ENCODE results near the gene ALG11. TPM values are rescaled to one million over a fixed set of nuclear protein-coding genes. Genes with fewer than 3 reads are reported as not detected.

The ALG11 gene
- total RNA-seq, 1 donor from 2014 or later, result 24.5 TPM

GRCh38 chr13:51999921-52000320, 12.3 kb upstream of the ALG11 start:
- H3K27me3 ChIP-seq (ENCODE audit: control insufficient read depth, insufficient read depth, low read length), result peaks cover 14% of the 10 kb centered on the region
- no peak for TF ChIP-seq CTCF (IDR thresholded peaks at IDR 0.05; ENCODE audit: insufficient read depth, low read length, severe bottlenecking)
- FAIRE-seq (no peak), DNase-seq (ENCODE audit: low read depth) (no peak)
- no peaks in the 10 kb centered on the region for H3K36me3 ChIP-seq (ENCODE audit: control insufficient read depth, insufficient read depth, low read length)
- no peak overlapping the region for H3K4me3 ChIP-seq (ENCODE audit: low read depth, low read length)

GRCh38 chr13:52001120-52001731, 11.0 kb upstream of the ALG11 start:
- peaks cover 14% of the 10 kb centered on the region for H3K27me3 ChIP-seq (ENCODE audit: control insufficient read depth, insufficient read depth, low read length)
- H3K4me3 ChIP-seq (ENCODE audit: low read depth, low read length), result no peak overlapping the region
- peak; percentile 64 for TF ChIP-seq CTCF (IDR thresholded peaks at IDR 0.05; ENCODE audit: insufficient read depth, low read length, severe bottlenecking)
- H3K36me3 ChIP-seq (ENCODE audit: control insufficient read depth, insufficient read depth, low read length), result no peaks in the 10 kb centered on the region
- DNase-seq (ENCODE audit: low read depth) (peak; percentile 60), FAIRE-seq (no peak)

GRCh38 chr13:52002361-52002760, 9.8 kb upstream of the ALG11 start:
- TF ChIP-seq CTCF (IDR thresholded peaks at IDR 0.05; ENCODE audit: insufficient read depth, low read length, severe bottlenecking), result no peak
- no peak for DNase-seq (ENCODE audit: low read depth)
- Histone ChIP-seq H3K4me3 (ENCODE audit: low read depth, low read length) (no peak overlapping the region), H3K27me3 (ENCODE audit: control insufficient read depth, insufficient read depth, low read length) (peaks cover 14% of the 10 kb centered on the region), H3K36me3 (ENCODE audit: control insufficient read depth, insufficient read depth, low read length) (no peaks in the 10 kb centered on the region)
- no peak for FAIRE-seq

GRCh38 chr13:52003541-52003940, 8.7 kb upstream of the ALG11 start:
- Histone ChIP-seq H3K27me3 (ENCODE audit: control insufficient read depth, insufficient read depth, low read length) (peaks cover 9% of the 10 kb centered on the region), H3K36me3 (ENCODE audit: control insufficient read depth, insufficient read depth, low read length) (no peaks in the 10 kb centered on the region), H3K4me3 (ENCODE audit: low read depth, low read length) (no peak overlapping the region)
- DNase-seq (ENCODE audit: low read depth) (no peak), FAIRE-seq (no peak)
- no peak for TF ChIP-seq CTCF (IDR thresholded peaks at IDR 0.05; ENCODE audit: insufficient read depth, low read length, severe bottlenecking)

GRCh38 chr13:52004511-52005170, 7.6 kb upstream of the ALG11 start:
- Histone ChIP-seq H3K4me3 (ENCODE audit: low read depth, low read length) (no peak overlapping the region), H3K36me3 (ENCODE audit: control insufficient read depth, insufficient read depth, low read length) (no peaks in the 10 kb centered on the region), H3K27me3 (ENCODE audit: control insufficient read depth, insufficient read depth, low read length) (peaks cover 4% of the 10 kb centered on the region)
- DNase-seq (ENCODE audit: low read depth) (no peak), FAIRE-seq (no peak)
- TF ChIP-seq CTCF (IDR thresholded peaks at IDR 0.05; ENCODE audit: insufficient read depth, low read length, severe bottlenecking), result no peak
